ENCODE data around the gene SYNGR1.

Gene SYNGR1

GRCh38 chr22:39414377-39414776 is 64.6 kb downstream of the SYNGR1 start:
- TF ChIP-seq FOXM1 (IDR thresholded peaks at IDR 0.05; ENCODE audit: borderline replicate concordance, low read depth) = no peak
- no peak for TF ChIP-seq TEAD4 (IDR thresholded peaks at IDR 0.05)
- no peak for TF ChIP-seq USF1 (IDR thresholded peaks at IDR 0.05)

- TF ChIP-seq, protein P1, sequence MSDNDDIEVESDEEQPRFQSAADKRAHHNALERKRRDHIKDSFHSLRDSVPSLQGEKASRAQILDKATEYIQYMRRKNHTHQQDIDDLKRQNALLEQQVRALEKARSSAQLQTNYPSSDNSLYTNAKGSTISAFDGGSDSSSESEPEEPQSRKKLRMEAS (IDR thresholded peaks at IDR 0.05) = no peak
- TF ChIP-seq CREB1 (IDR thresholded peaks at IDR 0.05; ENCODE audit: low read depth) = no peak
- TF ChIP-seq USF1 (IDR thresholded peaks at IDR 0.05) = no peak
- no peak for TF ChIP-seq EP300 (IDR thresholded peaks at IDR 0.05; ENCODE audit: borderline replicate concordance)
- TF ChIP-seq EGR1 (IDR thresholded peaks at IDR 0.05) = no peak
- no peak for TF ChIP-seq TCF12 (IDR thresholded peaks at IDR 0.05; ENCODE audit: low read depth)
- no peak for TF ChIP-seq TAF1 (IDR thresholded peaks at IDR 0.05; ENCODE audit: low read depth)
- no peak for TF ChIP-seq REST (IDR thresholded peaks at IDR 0.05; ENCODE audit: low read depth)
- no peak for TF ChIP-seq YY1 (IDR thresholded peaks at IDR 0.05; ENCODE audit: low read depth)
- no peak for TF ChIP-seq FOXM1 (IDR thresholded peaks at IDR 0.05; ENCODE audit: borderline replicate concordance, low read depth)
- no peak for TF ChIP-seq CEBPB (IDR thresholded peaks at IDR 0.05)
- TF ChIP-seq RAD21 (IDR thresholded peaks at IDR 0.05; ENCODE audit: low read depth) = no peak
- TF ChIP-seq NFIC (IDR thresholded peaks at IDR 0.05) = no peak
These were observed 65.1 kb downstream of the SYNGR1 start for GRCh38 chr22:39414886-39415285.

DNA sequence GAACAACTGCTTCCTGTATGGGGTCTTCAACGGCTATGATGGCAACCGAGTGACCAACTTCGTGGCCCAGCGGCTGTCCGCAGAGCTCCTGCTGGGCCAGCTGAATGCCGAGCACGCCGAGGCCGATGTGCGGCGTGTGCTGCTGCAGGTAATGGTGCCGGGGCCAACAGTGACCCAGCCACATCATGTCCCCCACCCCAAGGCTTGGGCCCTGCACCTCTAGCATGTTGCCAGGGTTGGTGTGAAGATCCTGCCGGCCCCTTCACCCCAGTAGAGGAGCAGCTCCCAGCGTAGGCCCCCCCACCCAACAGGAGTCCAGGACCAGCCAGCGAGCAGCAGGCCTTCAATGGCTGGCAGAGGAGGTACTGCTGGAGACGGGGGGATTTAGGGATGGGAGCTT is 65.7 kb downstream of the SYNGR1 start:
- TF ChIP-seq CEBPB (IDR thresholded peaks at IDR 0.05) (no peak), FOXM1 (IDR thresholded peaks at IDR 0.05; ENCODE audit: borderline replicate concordance, low read depth) (no peak), REST (IDR thresholded peaks at IDR 0.05; ENCODE audit: low read depth) (no peak), TAF1 (IDR thresholded peaks at IDR 0.05; ENCODE audit: low read depth) (no peak), ZBTB7A (IDR thresholded peaks at IDR 0.05; ENCODE audit: low read depth) (no peak), EP300 (IDR thresholded peaks at IDR 0.05; ENCODE audit: borderline replicate concordance) (no peak), USF1 (IDR thresholded peaks at IDR 0.05) (no peak), TCF12 (IDR thresholded peaks at IDR 0.05; ENCODE audit: low read depth) (no peak), YY1 (IDR thresholded peaks at IDR 0.05; ENCODE audit: low read depth) (no peak), RAD21 (IDR thresholded peaks at IDR 0.05; ENCODE audit: low read depth) (no peak), TEAD4 (IDR thresholded peaks at IDR 0.05) (no peak), EGR1 (IDR thresholded peaks at IDR 0.05) (no peak), CREB1 (IDR thresholded peaks at IDR 0.05; ENCODE audit: low read depth) (no peak)
- TF ChIP-seq, protein P1 (IDR thresholded peaks at IDR 0.05) = no peak

DNA sequence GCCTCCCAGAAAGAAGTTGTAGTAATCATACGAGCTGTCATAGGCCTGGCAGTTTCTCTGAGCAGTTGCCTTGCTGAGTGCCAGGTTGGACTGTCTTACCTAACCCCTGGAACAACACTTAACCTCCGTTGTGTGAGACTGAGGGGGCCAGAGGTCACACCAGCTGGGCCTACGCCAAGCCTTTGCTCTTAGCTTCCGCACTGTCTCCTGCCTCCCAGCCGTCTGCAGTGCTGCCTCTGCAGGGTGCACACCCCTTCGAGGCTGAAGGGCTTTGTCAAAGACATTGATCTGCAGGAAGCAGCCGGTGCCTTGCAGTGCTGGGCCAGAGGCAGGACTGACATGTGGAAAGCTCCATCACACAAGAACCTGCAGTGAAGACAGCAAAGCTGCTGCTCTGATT is 66.5 kb downstream of the SYNGR1 start:
- TF ChIP-seq CEBPB (IDR thresholded peaks at IDR 0.05) = no peak
- no peak for TF ChIP-seq TEAD4 (IDR thresholded peaks at IDR 0.05)
- TF ChIP-seq TAF1 (IDR thresholded peaks at IDR 0.05; ENCODE audit: low read depth) = no peak

DNA sequence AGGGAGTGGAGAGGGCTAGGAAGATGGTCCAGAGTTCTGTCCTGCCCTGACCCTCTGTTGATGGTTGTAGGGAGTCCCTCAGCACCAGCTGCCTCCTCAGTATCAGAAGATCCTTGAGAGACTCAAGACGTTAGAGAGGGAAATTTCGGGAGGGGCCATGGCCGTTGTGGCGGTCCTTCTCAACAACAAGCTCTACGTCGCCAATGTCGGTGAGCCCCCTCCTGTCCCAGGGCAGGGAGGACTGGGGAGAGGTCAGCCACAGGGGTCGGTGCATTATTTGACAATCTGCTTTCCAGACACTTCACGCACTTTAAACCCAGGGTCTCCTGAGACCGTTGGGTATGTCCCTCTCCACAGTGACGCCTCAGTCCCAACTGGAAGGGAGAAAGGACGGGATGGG is 67.8 kb downstream of the SYNGR1 start:
- TF ChIP-seq EGR1 (IDR thresholded peaks at IDR 0.05) (no peak), RAD21 (IDR thresholded peaks at IDR 0.05; ENCODE audit: low read depth) (no peak), TAF1 (IDR thresholded peaks at IDR 0.05; ENCODE audit: low read depth) (no peak), REST (IDR thresholded peaks at IDR 0.05; ENCODE audit: low read depth) (no peak)
